K562 (cell line): ENCODE measurements around the gene SLC37A4. TPM values are rescaled to one million over a fixed set of nuclear protein-coding genes. Genes with fewer than 3 reads are reported as not detected.
A peak's percentile ranks its signal among the peaks of the same experiment; 100 is the strongest.

Experiments
- CBFA2T2 ChIP-seq: fragments of 450-650 bp; conservative IDR thresholded peaks from 2 replicates; pipeline ENCODE4 v1.6.1; 2017; ENCODE audit warnings: mild to moderate bottlenecking
- CREB3L1 ChIP-seq: fragments of 450-650 bp; IDR thresholded peaks from 2 replicates; pipeline ENCODE4 v1.6.1; 2014; ENCODE audit warnings: low read depth, mild to moderate bottlenecking, moderate library complexity, borderline replicate concordance
- E2F8 ChIP-seq: fragments of 450-650 bp; IDR thresholded peaks from 2 replicates; pipeline ENCODE4 v1.7.1; 2018; ENCODE audit warnings: mild to moderate bottlenecking, low read depth; ENCODE audit not compliant: partially characterized antibody
- ELF4 ChIP-seq: fragments of 450-650 bp; formaldehyde crosslinking; IDR thresholded peaks from 2 replicates; pipeline ENCODE4 v1.4.0; 2022; ENCODE audit warnings: missing genetic modification characterization
- HMGXB4 ChIP-seq: sonication (generic); formaldehyde crosslinking; IDR thresholded peaks from 2 replicates; pipeline ENCODE4 v1.8.1; 2023; ENCODE audit warnings: mild to moderate bottlenecking, missing genetic modification reagents
- HNRNPH1 ChIP-seq: fragments of 200-400 bp; formaldehyde crosslinking; optimal IDR thresholded peaks from 2 replicates; pipeline ENCODE3; 2017; ENCODE audit warnings: low read depth, mild to moderate bottlenecking, low read length, moderate library complexity
- KAT2B ChIP-seq: IDR thresholded peaks from one replicate; pipeline ENCODE4 v1.6.1; 2012; ENCODE audit warnings: low read depth, mild to moderate bottlenecking, control low read depth, inconsistent platforms, low read length, moderate library complexity
- NR3C1 ChIP-seq: sonication (generic); formaldehyde crosslinking; IDR thresholded peaks from 2 replicates; pipeline ENCODE4 v1.8.1; 2022; ENCODE audit warnings: missing genetic modification reagents
- PTTG1 ChIP-seq: fragments of 450-650 bp; IDR thresholded peaks from 2 replicates; pipeline ENCODE4 v1.6.1; 2016; ENCODE audit warnings: low read depth, mild to moderate bottlenecking, missing genetic modification characterization, missing compliant biosample characterization
- SNRNP70 ChIP-seq: fragments of 200-400 bp; formaldehyde crosslinking; optimal IDR thresholded peaks from 2 replicates; pipeline ENCODE3; 2017; ENCODE audit warnings: low read depth, low read length
- SP2 ChIP-seq: IDR thresholded peaks from 2 replicates; pipeline ENCODE4 v1.6.1; 2011; ENCODE audit warnings: mild to moderate bottlenecking, low read depth, low read length, moderate library complexity; ENCODE audit not compliant: poor library complexity, severe bottlenecking; ENCODE audit errors: extremely low read depth
- SREBF1 ChIP-seq: fragments of 150-350 bp; IDR thresholded peaks from 2 replicates; pipeline ENCODE4 v1.6.1; 2014; ENCODE audit warnings: antibody characterized with exemption, low read depth, low read length, borderline replicate concordance
- TBL1XR1 ChIP-seq, 2 experiments: IDR thresholded peaks; 2 replicates each; pipeline ENCODE4 v1.6.1; 2012; ENCODE audit warnings: improper control_type of control experiment in 2 of 2, low read length in 2 of 2, mild to moderate bottlenecking in 1 of 2
- TCF7 ChIP-seq: sonication (generic); IDR thresholded peaks from 2 replicates; pipeline ENCODE4 v1.6.1; 2016; ENCODE audit warnings: antibody characterized with exemption, borderline replicate concordance
- ZBTB5 ChIP-seq: fragments of 450-650 bp; IDR thresholded peaks from 2 replicates; pipeline ENCODE4 v1.6.1; 2017; ENCODE audit warnings: antibody characterized with exemption
- ZNF274 ChIP-seq: IDR thresholded peaks from 2 replicates; pipeline ENCODE4 v1.6.1; 2011; ENCODE audit warnings: low read depth, mild to moderate bottlenecking, low read length, moderate library complexity, borderline replicate concordance
- ZNF644 ChIP-seq: fragments of 200-800 bp; sonication (Bioruptor generic); IDR thresholded peaks from 2 replicates; pipeline ENCODE4 v1.6.1; 2016; ENCODE audit warnings: low read depth, missing genetic modification characterization, missing compliant biosample characterization
- polyA plus RNA-seq, 8 experiments: library from polyadenylated mRNA; depleted of rRNA in 4 of 8; stranded (reverse) in 5 of 8; unstranded in 3 of 8; fragments of >200 nt; fragmentation: Nextera tagmentation in 2 of 8; fragmentation: Illumina TruSeq in 1 of 8; extraction: Ambion mirVana in 2 of 8; extraction: Trizol in 1 of 8; gene quantifications; 2 replicates each; pipeline versions ENCODE4 v1.2.1 to v1.2.3, GENCODE V29; 2011 to 2014; ENCODE audit warnings: inconsistent platforms in 1 of 8, missing spikeins in 1 of 8
- total RNA-seq, 7 experiments: library from RNA; depleted of rRNA in 6 of 7; stranded (reverse); fragments of >200 nt in 6 of 7; fragmentation: Illumina TruSeq in 2 of 7; extraction: Trizol in 2 of 7; gene quantifications; 2 replicates each; pipeline versions ENCODE4 v1.2.1 to v1.2.3, GENCODE V29; 2011 to 2021; ENCODE audit warnings: low replicate concordance in 1 of 7

The SLC37A4 gene
- total and polyA plus RNA-seq, 9 of the 15 experiments (the other 6 are each of a cell fraction or from before 2014, with no cell fraction given): 24.7 to 73.9 (median 40.7) TPM

- no peak for TF ChIP-seq E2F8
- peak; percentile 50; the same call in 1 of the 2 replicates for TF ChIP-seq SREBF1
- no peak; the same call in 1 of the 2 replicates for TF ChIP-seq HMGXB4 (CRISPR knock-in tag)
- no peak for TF ChIP-seq NR3C1 (CRISPR knock-in tag)
- no peak for TF ChIP-seq SNRNP70
- 0 out of 2 replicates have a peak, but pooled peaks have one; percentile 16 for TF ChIP-seq TCF7
- TF ChIP-seq CBFA2T2: no peak
- TF ChIP-seq ZBTB5: no peak
- no peak for TF ChIP-seq ZNF274
- TF ChIP-seq KAT2B: no peak
- TF ChIP-seq PTTG1: no peak
- TF ChIP-seq ZNF644 (tag): 0 out of 2 replicates have a peak, but pooled peaks have one; percentile 45
- no peak for TF ChIP-seq HNRNPH1
- TF ChIP-seq TBL1XR1 (IDR thresholded peaks at IDR 0.05; ENCODE audit: low read length in 2 of 2): no peak; a peak in 1 of 4 replicates
- TF ChIP-seq SP2: no peak
- peak; percentile 45; the same call in 1 of the 2 replicates for TF ChIP-seq CREB3L1
- TF ChIP-seq ELF4 (CRISPR knock-in tag): no peak
These were observed 32.9 kb downstream of the SLC37A4 start, which contains the start of gene CENATAC (continued) for GRCh38 chr11:118997627-118998387.
